Measurements from ENCODE around the gene AGAP1.
A peak's percentile ranks its signal among the peaks of the same experiment; 100 is the strongest.

AGAP1 gene

DNA sequence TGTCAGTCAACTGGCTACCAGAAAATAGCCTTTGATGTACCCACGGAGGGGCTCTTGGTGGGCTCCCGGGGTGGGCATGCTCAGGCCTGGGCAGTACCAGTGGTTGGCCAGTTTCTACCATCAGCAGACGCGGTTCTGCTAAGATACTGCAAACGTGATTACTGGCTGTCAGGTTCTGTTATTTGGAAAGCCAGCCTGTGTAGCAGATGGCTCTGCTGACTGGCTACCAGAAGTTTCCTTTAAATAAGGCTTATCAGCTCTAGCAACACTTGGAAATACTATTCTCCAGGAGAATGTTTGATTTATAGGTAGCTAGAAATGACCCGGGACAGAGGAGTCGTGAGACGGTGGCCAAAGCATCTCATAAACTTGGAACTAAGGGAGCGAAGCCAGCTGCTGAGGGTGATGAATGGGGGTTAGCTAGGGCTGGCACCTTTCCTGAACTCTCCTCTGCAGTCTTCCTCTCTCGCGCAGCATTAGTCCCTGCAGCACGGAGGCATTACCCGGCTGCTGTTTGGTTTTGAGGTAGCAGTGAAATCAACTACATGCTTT is 171.9 kb downstream of the AGAP1 start:
- peak; percentile 54 for DNase-seq (ENCODE audit: low spot score)

DNA sequence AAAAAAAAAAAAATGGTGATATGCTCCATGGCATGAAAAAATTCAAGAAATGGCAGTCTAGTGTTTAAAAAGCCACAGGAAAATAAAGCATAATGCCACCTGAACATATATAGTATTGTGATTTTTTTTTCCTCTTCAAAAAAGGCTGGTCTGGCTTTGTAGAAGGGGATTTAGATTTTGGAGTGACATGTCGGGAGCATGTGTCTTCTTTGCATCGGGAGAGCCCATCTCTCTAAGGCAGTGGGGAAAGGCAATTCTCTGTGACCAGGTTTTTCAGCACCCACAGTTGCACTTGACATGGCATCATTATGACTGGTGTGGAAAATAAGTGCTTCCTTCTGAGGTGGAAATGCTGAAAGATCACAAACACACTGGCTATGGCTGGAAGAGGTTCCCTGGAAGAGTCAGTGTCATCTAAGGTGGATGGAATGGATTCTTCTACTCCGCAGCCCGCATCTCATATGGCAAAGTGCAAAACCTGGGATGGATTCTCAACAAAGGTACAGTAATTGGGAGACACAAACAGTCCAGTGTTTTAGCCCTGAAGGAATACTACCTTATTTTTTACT is 172.5 kb downstream of the AGAP1 start:
- DNase-seq (ENCODE audit: low spot score), result peak; percentile 88

DNA sequence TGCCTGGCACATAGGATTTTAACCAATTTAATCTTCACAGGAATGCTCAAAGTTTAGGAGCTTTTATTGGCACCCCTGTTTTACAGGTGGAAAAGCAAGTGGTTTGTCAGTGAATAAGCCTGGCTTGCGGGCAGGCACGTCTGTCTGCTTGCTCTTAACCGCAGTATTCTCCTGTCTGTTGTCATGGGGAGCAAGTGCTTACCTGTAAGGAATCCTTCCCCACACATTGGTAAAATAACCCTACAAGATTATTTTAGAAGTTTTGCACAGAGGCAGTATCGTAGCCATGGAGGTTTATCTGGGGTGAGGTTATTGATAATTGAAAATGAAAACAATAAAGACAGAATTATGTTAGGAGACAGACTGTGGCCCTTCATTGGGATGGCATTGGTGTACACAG is 174.9 kb downstream of the AGAP1 start:
- no peak for DNase-seq (ENCODE audit: low spot score)

DNA sequence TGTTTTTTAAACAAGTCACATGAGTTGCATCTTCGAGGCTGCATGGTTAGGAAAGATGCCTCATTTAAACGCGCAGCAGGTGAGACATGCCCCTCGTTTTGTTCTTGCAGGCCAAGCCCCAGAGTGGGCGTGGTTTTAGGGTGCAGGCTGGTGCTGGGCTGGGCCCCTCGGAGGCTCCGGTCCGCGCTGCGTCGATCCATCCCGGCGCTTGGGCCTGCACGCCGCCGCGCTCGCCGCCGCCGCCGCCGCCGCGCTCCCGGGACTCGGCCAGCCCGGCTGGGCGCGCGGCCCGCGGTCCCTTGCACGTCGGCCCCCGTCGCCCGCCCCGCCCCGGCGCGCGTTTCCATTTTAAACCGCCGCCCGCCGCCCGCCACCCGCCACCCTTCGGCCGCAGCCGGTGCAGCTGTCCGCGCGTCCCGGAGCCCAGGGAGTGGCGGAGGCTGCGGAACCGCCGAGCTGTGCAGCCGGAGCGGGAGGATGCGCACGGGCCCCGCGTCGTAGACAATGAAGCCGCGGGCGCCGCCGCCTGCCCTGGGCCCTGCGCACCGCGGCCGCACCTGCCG is 175.5 kb downstream of the AGAP1 start:
- DNase-seq (ENCODE audit: low spot score), result peak; percentile 77

DNA sequence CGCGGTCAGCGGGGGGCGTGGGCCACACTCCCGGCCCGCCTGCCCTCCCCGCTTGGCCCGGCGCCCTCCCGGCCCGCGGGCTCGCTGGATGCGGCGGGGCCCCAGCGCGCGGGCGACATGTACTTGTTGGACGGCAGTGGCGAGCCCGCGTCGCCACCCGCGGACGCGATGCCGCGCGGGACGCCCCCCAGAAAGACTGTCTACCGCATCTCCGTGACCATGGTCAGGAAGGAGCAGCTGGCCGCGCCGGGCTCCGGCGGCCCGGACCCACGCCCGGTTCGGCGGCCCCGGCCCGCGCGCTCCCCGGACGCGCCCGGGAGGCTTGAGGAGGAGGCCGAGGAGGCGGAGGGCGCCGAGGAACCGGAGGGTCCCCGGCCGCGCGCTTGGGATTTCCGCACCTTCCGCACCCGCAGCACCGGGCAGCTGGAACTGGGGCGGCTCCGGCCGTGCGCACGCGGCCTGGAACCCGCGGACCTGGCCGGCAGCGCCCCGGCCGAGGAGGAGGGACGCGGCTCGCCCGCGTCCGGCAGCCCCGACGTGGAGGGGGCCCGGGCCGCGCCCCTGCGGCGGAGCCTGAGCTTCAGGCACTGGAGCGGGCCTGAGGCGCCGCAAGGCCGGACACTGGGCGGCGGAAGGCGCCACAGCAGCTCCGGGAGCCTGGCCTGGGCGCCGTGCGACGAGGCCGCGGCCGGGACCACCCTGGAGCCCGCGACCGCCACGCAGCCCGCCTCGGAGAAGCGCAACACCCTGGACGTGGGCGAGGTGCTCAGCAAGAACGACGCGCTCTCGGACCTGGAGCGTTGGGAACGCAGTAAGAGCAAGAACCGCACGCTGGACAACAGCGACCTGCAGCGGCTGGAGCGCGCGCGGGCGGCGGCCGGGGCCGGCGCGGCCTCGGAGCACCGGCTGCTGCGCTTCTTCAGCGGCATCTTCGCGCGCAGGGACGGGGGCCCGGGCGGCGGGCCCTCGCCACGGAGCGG is 176.4 kb downstream of the AGAP1 start:
- peak; percentile 82 for DNase-seq (ENCODE audit: low spot score)

DNA sequence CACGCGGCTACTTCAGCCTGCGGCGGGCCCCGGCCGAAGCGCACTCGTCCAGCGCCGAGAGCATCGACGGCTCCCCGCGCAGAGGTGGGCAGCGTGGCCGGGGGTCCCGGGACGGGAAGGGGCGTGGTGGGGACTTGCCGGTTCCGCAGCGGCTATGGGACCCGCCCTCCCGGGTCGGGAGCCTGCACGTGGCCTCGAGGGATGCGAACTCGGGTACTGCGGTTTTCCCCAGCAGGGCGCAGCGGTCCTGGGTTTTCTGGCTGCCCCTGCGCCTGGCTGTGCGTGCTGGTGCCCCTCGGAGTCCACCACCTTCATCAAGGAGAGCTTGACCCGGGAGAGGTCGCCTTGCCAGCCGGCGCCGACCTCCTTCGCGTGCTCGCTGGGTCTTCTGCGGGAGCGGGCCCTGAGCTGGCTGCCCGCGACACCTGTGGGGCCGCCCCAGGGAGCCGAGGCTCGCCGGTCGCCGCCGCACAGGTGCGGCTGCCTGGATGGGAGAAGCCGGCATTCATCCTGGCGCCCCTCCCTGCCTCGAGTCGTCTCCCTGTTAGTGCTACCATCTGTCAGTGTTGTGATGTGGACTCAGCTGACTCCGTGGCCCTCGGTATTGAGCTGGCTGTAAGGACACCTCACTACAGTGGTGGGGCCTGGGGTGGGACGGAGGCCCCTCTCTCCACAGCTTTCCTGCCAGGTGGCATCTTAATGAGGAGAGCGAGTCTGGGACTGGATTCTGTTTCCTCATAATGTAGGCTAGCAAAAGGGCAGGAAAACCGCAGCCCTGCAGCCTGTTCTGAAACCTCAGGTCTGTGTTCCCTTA is 177.3 kb downstream of the AGAP1 start:
- no peak for DNase-seq (ENCODE audit: low spot score)

DNA sequence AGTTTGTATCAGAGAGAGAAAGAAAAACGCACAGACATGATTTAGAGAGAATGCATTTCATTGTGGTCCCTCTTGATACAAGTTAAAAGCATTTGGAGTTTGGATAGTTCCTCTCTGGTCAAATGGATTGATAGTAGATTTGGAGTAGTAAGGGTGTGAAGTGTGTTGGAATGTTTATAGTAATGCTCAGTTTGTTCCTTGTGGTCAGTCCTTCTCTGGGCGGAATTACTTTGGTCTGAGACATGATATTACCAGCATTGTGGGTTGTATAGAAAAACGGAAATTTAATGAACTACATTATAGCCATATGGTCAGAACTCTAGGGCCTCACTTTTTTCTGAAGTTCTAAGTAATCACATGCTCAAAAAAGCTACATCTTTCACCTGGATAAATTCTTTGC is 178.9 kb downstream of the AGAP1 start:
- no peak for DNase-seq (ENCODE audit: low spot score)

DNA sequence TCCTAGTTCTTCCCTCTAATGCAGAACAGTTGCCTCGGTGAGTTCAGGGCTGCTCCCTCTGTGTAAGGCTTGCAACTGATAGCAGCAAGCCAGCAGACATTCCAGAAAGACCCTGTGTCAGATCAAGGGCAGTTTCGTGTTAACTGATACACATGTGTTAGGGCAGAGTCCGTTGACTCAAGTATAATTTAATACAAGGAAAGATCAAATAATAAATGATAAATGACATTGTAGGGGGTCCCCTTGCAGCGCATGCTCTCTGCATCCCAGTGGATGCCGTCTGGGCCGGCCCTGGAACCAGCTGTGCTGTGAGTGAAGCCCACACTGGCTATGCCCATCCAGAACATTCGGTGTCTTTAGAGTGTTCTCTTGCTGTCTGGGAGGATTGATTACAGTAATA is 180.3 kb downstream of the AGAP1 start:
- DNase-seq (ENCODE audit: low spot score), result no peak

DNA sequence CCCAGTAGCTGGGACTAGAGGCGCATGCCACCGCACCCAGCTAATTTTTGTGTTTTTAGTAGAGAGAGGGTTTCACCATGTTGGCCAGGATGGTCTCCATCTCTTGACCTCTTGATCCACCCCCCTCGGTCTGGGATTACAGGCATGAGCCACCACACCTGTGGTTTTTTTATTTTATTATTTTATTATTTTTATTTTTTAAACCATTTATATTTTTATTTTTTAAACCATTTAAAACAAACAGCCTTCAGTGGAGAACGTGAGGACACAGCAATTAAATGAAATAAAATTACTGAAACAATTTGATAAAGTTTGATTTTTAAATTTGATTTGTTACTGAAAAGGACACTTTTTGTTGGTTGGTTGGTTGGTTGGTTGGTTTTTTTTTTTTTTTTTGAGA is 181.0 kb downstream of the AGAP1 start:
- no peak for DNase-seq (ENCODE audit: low spot score)

DNA sequence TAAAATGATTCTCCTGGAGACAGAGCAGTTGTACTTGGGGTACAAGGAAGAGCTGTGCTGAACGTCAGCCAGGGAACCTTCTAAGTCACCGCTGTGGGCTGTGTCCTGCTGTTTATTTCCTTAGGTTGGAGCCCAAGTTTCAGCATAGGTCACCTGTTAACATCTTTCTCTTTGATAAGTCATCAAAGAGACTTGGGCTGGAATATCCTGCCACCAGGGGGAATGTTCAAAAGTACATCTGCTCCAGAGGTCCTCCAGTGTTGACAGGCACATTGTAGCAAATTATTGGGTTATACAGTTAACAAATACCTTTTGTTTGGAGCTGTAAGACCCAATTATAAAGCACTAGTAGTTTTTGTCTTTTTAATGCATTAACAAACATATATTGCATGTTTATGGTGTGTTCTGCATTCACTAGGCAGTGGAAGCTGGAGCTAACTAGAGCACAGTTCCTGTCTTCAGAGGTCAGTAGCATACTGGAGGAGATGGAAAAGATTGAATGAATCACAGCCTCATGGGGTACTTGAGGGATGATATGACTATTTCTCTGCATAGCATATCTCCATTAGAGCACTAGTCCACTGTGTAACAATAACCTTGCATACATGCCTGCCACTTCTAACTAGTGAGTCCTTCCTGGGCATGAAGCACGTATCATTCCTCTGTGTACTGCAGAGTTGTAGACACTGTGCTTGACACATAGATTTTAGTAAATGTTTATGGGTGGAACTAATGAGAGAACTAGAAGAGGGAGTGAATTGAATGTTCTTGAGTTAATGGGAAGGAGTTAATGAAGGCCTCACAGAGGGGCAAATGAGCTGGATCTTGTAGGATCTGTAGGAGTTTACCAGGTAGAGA is 182.1 kb downstream of the AGAP1 start:
- DNase-seq (ENCODE audit: low spot score), result no peak

DNA sequence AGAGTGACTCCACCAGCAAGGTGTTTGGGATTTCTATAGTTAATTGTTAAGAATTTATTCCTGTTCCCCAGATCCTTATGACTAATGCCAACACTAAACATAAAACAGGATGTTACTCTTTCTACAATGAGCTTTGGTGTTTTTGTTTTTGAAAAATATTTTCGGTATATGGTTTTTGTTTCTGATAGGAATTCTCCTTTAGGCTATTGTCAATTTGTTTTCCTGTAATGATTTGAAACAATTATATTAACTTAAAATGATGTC is 182.6 kb downstream of the AGAP1 start:
- no peak for DNase-seq (ENCODE audit: low spot score)

DNA sequence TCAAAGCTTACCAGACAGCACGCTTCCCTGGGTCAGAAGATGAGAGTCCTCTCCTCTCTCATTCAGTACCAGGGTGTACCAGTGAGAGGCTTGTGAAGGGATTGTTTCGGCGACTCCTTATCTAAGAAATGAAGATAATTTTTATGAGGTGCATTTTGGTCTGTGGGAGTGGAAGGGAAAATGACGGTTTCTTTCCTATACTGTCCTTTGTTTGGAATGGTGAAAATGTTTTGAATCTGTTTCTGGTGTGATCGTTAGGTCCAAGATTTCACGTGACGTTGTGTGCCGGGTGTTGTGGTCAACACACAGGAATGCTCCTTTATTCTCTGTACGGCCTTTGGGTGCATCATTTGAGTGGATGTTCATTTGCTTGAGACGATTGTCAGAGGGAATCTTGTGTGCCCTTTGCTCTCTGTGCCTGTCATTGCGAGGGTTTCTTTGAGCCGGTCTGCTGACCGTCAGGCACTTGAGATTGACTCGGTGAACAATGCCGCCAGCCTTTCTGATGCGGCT is 183.5 kb downstream of the AGAP1 start:
- no peak for DNase-seq (ENCODE audit: low spot score)

DNA sequence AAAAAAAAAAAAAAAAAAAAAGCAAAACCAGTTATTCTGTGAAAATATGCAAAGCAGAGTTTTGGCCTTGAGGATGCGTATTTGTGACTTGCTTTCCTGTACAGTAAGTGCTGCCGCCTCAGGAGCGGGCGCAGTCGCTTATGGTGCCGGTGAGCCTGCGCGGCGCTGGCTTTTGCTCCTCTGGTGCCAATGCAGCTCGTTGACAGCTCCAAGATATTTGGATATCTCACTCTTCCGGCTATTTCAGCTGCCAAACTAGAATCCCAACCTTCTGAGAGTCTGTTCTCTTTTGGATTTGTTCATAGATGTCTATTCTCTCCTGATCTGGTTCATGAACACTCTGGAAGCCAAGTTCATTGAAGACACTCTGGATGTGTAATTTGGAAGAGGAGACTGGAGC is 184.1 kb downstream of the AGAP1 start:
- no peak for DNase-seq (ENCODE audit: low spot score)

DNA sequence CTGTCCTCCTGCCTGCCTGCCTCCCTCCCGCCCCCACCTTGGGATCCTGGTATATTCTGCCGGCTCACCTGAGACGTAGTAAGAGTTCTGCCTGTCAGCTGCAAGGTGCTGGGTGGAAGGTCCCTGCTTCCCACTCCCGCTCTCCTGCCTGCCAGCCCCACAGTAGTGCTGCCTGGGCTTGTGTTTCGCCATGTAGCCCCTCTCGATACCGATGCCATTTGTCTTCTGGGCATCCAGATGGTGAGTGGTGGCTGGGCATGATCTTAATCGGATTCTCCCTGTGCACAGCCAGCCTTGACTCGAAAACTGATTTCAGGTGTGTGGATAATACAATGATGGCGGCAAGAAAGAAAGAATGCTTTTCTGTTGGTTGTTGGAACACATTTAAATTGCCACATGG is 184.9 kb downstream of the AGAP1 start:
- no peak for DNase-seq (ENCODE audit: low spot score)

DNA sequence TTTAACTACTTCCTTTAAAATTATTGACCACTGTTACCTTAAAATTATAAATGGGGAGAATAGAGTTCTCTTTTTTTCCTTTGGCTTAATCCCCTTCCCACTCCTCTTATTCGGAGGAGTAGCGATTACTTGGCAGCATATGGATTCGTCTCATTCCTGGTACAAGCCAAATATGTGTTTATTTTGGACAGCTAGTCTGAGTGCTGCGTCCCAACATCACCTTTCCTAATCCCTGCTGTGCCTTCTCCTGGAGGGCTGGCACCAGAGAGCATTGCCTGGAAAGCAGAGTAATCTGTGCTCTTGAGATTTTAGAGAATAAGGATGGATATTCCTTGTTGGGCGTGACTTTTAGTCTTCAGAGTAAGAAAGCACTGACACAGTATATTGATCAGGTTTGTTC is 185.6 kb downstream of the AGAP1 start:
- no peak for DNase-seq (ENCODE audit: low spot score)

DNA sequence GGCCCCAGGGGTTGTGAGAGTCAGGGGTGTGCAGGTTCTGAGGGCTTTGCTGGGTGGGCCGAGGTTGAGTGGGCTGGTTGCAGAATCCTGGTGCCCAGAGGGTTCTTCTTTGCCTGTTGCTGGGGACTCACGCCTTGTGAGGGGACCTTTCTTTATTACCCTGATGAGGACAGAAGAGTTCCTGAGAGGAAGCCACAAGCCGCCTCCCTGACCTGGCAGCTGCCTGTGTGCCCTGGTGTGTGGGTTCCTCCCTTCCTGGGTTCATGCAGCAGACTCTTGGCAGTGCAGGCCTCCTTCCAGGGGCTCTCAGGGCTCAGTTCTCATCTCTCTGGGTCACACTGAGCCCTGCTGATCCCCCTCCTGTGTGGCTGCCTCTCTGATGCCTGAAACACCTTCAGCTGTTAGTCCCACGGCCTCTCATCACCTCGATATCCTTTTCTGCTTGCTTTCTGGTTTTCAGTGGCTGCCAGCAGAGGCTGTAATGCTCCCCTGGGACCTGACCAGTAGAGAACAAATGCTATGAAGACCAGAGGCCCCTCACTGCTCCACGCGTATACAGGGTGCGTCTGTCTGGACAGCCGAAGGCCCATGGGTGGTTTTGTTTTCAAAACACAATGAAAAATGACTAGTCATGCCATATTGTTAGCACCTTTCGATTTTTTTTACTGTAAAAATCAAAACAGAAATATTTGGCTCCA is 191.3 kb downstream of the AGAP1 start:
- DNase-seq (ENCODE audit: low spot score), result no peak

DNA sequence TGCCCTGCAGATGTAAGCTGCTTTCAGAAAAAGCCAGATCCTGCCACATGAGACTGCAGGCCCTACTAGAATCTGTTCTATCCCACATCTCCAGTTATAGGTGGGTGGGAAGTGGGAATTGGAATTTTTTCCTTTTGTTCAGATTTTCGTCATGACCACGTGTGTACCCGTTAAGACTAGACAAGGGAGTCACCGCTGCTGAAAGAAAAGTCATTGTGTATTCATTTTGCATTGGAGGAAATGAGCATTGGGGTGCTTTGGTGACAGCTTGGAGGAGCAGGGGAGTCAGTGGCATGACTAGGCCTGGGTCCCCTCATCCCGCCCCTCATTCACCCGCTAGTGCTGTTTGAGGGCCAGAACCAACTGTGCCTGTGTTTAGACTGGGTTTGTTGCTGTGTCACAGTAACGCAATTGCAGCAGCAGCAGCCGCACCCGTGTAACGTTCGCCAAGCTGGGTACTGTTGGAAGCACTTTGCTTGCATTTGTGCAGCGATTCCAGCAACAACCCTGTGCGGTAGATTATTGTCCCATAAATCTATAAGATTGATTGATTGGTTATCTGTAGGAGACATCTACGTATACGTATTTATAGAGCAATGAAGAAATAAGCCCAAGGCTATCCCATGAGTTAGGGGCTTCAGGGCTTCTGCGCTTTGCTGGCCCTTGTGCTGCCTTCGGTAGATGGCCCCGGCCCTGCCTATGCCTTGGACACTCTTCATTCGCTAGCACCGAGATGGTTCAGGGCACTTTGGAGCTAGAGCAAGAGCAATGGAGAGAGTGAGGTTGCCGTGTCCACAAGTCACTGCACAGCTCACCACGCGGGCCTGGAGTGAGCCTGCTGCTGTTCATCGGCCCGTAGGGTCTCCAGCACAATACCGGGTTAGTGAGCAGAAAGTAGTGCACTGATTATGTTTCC is 194.9 kb downstream of the AGAP1 start:
- DNase-seq (ENCODE audit: low spot score), result no peak

DNA sequence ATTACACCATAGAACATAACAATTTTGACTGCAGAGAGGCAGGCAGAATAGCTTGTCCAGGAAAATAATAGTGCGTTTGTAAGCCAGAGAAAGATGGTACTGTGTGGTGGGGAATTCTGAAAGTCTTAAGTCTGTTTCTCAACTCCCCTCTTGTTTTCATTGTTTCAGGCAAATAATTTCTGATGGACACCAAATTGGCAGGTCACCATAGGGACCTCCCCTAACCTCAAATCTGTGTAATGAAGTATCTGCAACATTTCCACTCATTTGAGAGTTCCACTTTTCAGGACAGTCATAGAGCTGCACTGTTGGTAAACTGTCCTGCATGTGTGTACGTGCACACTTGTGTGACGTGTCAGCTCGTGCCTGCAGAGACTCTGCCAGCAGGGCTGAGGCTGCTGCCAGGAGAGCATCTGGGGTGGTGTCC is 195.6 kb downstream of the AGAP1 start:
- peak; percentile 58 for DNase-seq (ENCODE audit: low spot score)

DNA sequence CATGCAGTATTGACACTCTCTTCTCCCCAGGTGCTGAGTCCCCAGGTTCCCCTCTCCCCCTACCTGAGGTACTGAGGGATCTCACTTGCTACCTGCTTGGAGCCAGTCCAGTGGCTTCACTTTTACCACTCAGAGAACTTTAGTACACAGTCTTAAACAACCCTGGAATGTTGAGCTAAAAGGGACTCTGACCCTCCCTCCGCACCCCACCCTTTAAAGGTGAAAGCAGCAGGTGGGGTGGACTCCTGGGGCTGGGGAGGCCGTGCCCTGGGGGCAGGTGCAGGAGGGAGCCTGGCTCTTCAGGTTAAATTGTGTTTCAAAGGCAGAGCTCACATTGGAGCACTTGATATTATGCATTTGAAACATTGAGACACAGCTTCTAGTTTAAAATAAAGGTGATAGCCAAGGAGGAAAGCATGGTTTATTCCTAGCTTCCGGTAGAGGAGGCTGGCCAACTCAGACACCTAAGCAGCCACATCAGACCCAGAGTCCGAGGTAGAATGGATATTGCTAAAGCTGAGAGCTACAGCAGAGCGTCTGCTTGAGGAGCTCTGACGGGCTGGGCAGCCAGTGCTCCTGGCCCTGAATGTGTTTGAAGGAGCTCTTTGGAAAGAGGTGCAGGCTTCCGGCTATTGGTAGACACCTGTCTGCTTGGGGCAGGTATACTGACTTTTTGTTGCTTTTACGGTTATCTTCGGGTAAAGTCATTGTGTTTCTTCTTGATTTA is 196.4 kb downstream of the AGAP1 start:
- DNase-seq (ENCODE audit: low spot score), result no peak
